HG03108 (cell line): ENCODE results near the gene COQ9.
A peak's percentile ranks its signal among the peaks of the same experiment; 100 is the strongest.
"Not testable (repeated sequence)": the region's sequence is repeated elsewhere in the genome, so short reads cannot be mapped to it uniquely, and the experiment has no call there.

Experiments used
- ATAC-seq: cut with Tn5 transposase; IDR thresholded peaks from one replicate; pipeline ENCODE4 v1.9.1; 2021; ENCODE audit warnings: moderate library complexity; ENCODE audit not compliant: unreplicated experiment

COQ9 gene

GRCh38 chr16:57447186-57447962 lies at the start of gene COQ9, which contains the start of gene CIAPIN1:
Gene COQ9 (plus strand): TSS chr16:57447479. CDS start chr16:57447506, 27 bp downstream.
Gene CIAPIN1 (minus strand): TSS chr16:57447385. CDS start chr16:57440928, 6,457 bp downstream.
- ATAC-seq, result peak; percentile 98

- not testable (repeated sequence) for ATAC-seq
Observed at GRCh38 chr16:57397493-57397892, 49.8 kb upstream of the COQ9 start.

GRCh38 chr16:57401943-57402640 lies 45.2 kb upstream of the COQ9 start:
- ATAC-seq, result no peak

GRCh38 chr16:57403965-57404817 lies 43.1 kb upstream of the COQ9 start, which contains the start of gene CCL17:
Gene CCL17 (plus strand): TSS chr16:57404767. CDS start chr16:57413933, 9,166 bp downstream.
- no peak for ATAC-seq

GRCh38 chr16:57405097-57405496 lies 42.2 kb upstream of the COQ9 start:
- no peak for ATAC-seq

- ATAC-seq, result no peak
Observed at GRCh38 chr16:57406881-57407280, 40.4 kb upstream of the COQ9 start.

GRCh38 chr16:57407521-57408353 lies 39.5 kb upstream of the COQ9 start:
- ATAC-seq, result no peak

- no peak for ATAC-seq
Observed at GRCh38 chr16:57409065-57409464, 38.2 kb upstream of the COQ9 start.

GRCh38 chr16:57409870-57410587 lies 37.2 kb upstream of the COQ9 start:
- no peak for ATAC-seq

GRCh38 chr16:57411362-57411976 lies 35.8 kb upstream of the COQ9 start:
- ATAC-seq, result no peak

- no peak for ATAC-seq
Observed at GRCh38 chr16:57412584-57412983, 34.7 kb upstream of the COQ9 start.

GRCh38 chr16:57413301-57413730 lies 34.0 kb upstream of the COQ9 start:
- peak; percentile 72 for ATAC-seq

- no peak for ATAC-seq
Observed at GRCh38 chr16:57413733-57414132, 33.5 kb upstream of the COQ9 start.

GRCh38 chr16:57416084-57416483 lies 31.2 kb upstream of the COQ9 start:
- no peak for ATAC-seq

- no peak for ATAC-seq
Observed at GRCh38 chr16:57419506-57419905, 27.8 kb upstream of the COQ9 start.

- ATAC-seq, result no peak
Observed at GRCh38 chr16:57422026-57422944, 25.0 kb upstream of the COQ9 start.

- no peak for ATAC-seq
Observed at GRCh38 chr16:57423152-57423551, 24.1 kb upstream of the COQ9 start.

GRCh38 chr16:57424583-57424982 lies 22.7 kb upstream of the COQ9 start:
- ATAC-seq, result no peak
